ENCODE measurements around the gene ARGLU1. TPM values are rescaled to one million over a fixed set of nuclear protein-coding genes. Genes with fewer than 3 reads are reported as not detected.
A peak's percentile ranks its signal among the peaks of the same experiment; 100 is the strongest.

The ARGLU1 gene
- total RNA-seq, 1 experiment from 2014 or later, result 94.4 TPM

- Mint-ChIP-seq H3K27ac (ENCODE audit: low read depth, unreplicated experiment) (no peak overlapping the region), H3K4me1 (ENCODE audit: insufficient read depth, unreplicated experiment) (peaks cover 35% of the 10 kb centered on the region)
These were observed 9.4 kb downstream of the ARGLU1 start for GRCh38 chr13:106558527-106558926.

DNA sequence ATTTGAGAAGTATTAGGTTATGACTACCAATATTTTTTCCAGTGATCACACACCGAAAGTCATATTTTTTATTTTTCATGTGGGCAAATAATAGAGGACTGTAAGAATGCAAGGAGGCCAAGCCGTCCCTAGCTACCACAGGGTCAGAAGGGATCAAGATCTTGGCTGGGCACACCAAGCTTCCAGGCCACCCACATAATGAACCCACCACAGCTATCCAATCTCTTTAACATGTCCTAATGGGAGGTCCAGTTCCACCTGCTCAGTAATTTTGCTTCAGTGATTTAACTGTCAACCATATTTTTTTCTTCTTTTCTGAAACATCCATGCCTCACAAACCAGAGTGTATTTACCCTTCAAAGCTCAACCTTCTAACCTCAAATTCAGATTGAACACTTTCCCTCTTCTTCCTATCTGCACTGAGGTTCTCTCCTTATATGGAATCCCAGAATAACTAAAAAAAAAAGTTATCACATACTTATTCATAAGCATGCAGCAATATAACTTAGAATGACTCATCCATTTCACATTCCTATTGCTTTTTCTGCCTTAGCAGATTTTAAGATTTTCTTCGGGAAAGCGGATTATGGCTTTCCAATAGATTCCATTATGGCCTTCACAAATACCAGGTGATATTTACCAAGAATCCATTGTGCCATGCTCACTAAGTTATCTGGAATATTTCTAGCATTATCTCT lies 12.2 kb downstream of the ARGLU1 start:
- BruUV-seq (replicated peaks), result no TSS peak
- POLR2A ChIA-PET, result interaction anchor here (0.6 to 2.7 kb wide), 3 partner anchors 11 to 96 kb away, joined by 3 to 26 read pairs (median 3); partner anchors contain the start of gene ARGLU1
- Mint-ChIP-seq H3K36me3 (ENCODE audit: insufficient read depth, unreplicated experiment) (peaks cover 83% of the 10 kb centered on the region), H3K9me3 (ENCODE audit: unreplicated experiment) (no peaks in the 10 kb centered on the region), H3K4me1 (ENCODE audit: insufficient read depth, unreplicated experiment) (peaks cover 21% of the 10 kb centered on the region), H3K27me3 (ENCODE audit: insufficient read depth, unreplicated experiment) (no peaks in the 10 kb centered on the region), H3K4me3 (ENCODE audit: unreplicated experiment) (no peak overlapping the region), H3K27ac (ENCODE audit: low read depth, unreplicated experiment) (no peak overlapping the region)
- no peak for DNase-seq (ENCODE audit: unreplicated experiment)
- TF ChIP-seq, protein P1, sequence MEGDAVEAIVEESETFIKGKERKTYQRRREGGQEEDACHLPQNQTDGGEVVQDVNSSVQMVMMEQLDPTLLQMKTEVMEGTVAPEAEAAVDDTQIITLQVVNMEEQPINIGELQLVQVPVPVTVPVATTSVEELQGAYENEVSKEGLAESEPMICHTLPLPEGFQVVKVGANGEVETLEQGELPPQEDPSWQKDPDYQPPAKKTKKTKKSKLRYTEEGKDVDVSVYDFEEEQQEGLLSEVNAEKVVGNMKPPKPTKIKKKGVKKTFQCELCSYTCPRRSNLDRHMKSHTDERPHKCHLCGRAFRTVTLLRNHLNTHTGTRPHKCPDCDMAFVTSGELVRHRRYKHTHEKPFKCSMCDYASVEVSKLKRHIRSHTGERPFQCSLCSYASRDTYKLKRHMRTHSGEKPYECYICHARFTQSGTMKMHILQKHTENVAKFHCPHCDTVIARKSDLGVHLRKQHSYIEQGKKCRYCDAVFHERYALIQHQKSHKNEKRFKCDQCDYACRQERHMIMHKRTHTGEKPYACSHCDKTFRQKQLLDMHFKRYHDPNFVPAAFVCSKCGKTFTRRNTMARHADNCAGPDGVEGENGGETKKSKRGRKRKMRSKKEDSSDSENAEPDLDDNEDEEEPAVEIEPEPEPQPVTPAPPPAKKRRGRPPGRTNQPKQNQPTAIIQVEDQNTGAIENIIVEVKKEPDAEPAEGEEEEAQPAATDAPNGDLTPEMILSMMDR (IDR thresholded peaks at IDR 0.05; ENCODE audit: unreplicated experiment), result no peak
- CTCF ChIA-PET, result interaction anchor here (1.2 to 1.5 kb wide), 3 partner anchors 11 to 64 kb away, joined by 3 to 6 read pairs (median 3); partner anchors contain the start of gene EFNB2
- intact Hi-C loops (cut with micrococcal nuclease), result no loop called here

More at GRCh38 chr13:106558527-106558926, 9.4 kb downstream of the ARGLU1 start:
- Mint-ChIP-seq H3K27me3 (ENCODE audit: insufficient read depth, unreplicated experiment) (no peaks in the 10 kb centered on the region), H3K9me3 (ENCODE audit: unreplicated experiment) (no peaks in the 10 kb centered on the region), H3K4me3 (ENCODE audit: unreplicated experiment) (no peak overlapping the region), H3K36me3 (ENCODE audit: insufficient read depth, unreplicated experiment) (peaks cover 61% of the 10 kb centered on the region)
- intact Hi-C loops (cut with micrococcal nuclease), result no loop called here
- DNase-seq (ENCODE audit: unreplicated experiment), result no peak
- CTCF ChIA-PET, result interaction anchor here (0.6 to 0.8 kb wide), 3 partner anchors 22 to 356 kb away, joined by 3 read pairs; no protein-coding TSS in a partner anchor
- TF ChIP-seq, protein P1 (IDR thresholded peaks at IDR 0.05; ENCODE audit: unreplicated experiment), result no peak
- TSS peak; percentile 8 for BruUV-seq (replicated peaks)
- POLR2A ChIA-PET, result interaction anchor here (0.6 to 2.3 kb wide), 3 partner anchors 9 to 515 kb away, joined by 3 to 15 read pairs (median 3); partner anchors contain the start of genes ARGLU1 and EFNB2

GRCh38 chr13:106551751-106552150 lies 16.2 kb downstream of the ARGLU1 start:
- Mint-ChIP-seq H3K36me3 (ENCODE audit: insufficient read depth, unreplicated experiment) (peaks cover 70% of the 10 kb centered on the region), H3K4me3 (ENCODE audit: unreplicated experiment) (no peak overlapping the region), H3K9me3 (ENCODE audit: unreplicated experiment) (no peaks in the 10 kb centered on the region), H3K27me3 (ENCODE audit: insufficient read depth, unreplicated experiment) (no peaks in the 10 kb centered on the region), H3K4me1 (ENCODE audit: insufficient read depth, unreplicated experiment) (peaks cover 18% of the 10 kb centered on the region), H3K27ac (ENCODE audit: low read depth, unreplicated experiment) (no peak overlapping the region)
- ChIA-PET POLR2A (interaction anchor here (1.7 kb wide), 1 partner anchor 16 kb away, joined by 5 read pairs; no protein-coding TSS in a partner anchor), CTCF (interaction anchor here (0.6 to 1.0 kb wide), 2 partner anchors 8 to 69 kb away, joined by 3 to 6 read pairs; no protein-coding TSS in a partner anchor)
- intact Hi-C loops (cut with micrococcal nuclease), result no loop called here
- TF ChIP-seq, protein P1 (IDR thresholded peaks at IDR 0.05; ENCODE audit: unreplicated experiment), result no peak
- no TSS peak for BruUV-seq (replicated peaks)
- DNase-seq (ENCODE audit: unreplicated experiment), result no peak

DNA sequence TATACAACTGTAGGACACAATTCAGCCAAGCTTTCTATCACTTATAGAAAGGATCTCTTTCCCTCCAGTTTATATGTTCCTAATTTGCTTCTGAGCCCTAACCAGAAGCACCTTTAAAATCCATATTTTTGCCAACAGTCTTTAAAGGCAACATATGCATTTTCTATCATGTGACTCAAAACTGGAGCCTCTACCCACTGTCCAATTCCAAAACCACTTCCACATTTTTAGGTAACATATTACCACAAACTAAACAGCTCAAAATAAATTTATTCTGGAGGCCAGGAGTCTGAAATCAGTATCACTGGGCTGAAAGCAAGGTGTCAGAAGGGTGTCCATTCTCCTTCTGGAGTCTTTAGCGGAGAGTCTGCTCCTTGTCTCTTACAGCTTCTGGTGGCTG lies 16.6 kb downstream of the ARGLU1 start:
- Mint-ChIP-seq H3K27ac (ENCODE audit: low read depth, unreplicated experiment) (no peak overlapping the region), H3K27me3 (ENCODE audit: insufficient read depth, unreplicated experiment) (no peaks in the 10 kb centered on the region), H3K9me3 (ENCODE audit: unreplicated experiment) (no peaks in the 10 kb centered on the region), H3K4me3 (ENCODE audit: unreplicated experiment) (no peak overlapping the region), H3K4me1 (ENCODE audit: insufficient read depth, unreplicated experiment) (peaks cover 18% of the 10 kb centered on the region), H3K36me3 (ENCODE audit: insufficient read depth, unreplicated experiment) (peaks cover 66% of the 10 kb centered on the region)
- intact Hi-C loops (cut with micrococcal nuclease), result no loop called here
- BruUV-seq (replicated peaks), result no TSS peak
- CTCF ChIA-PET, result interaction anchor here (0.6 to 1.1 kb wide), 4 partner anchors 8 to 69 kb away, joined by 3 to 6 read pairs (median 4); no protein-coding TSS in a partner anchor
- POLR2A ChIA-PET, result interaction anchor here (1.7 kb wide), 1 partner anchor 16 kb away, joined by 5 read pairs; no protein-coding TSS in a partner anchor
- DNase-seq (ENCODE audit: unreplicated experiment), result no peak
- TF ChIP-seq, protein P1 (IDR thresholded peaks at IDR 0.05; ENCODE audit: unreplicated experiment), result no peak
